GM19324 (cell line): ENCODE data around the gene YBX1.
"Not testable (repeated sequence)": the region's sequence is repeated elsewhere in the genome, so short reads cannot be mapped to it uniquely, and the experiment has no call there.

ENCODE experiments used
- ATAC-seq: cut with Tn5 transposase; IDR thresholded peaks from one replicate; pipeline ENCODE4 v1.9.1; 2021; ENCODE audit warnings: mild to moderate bottlenecking, moderate library complexity; ENCODE audit not compliant: unreplicated experiment, low FRiP score

YBX1 gene

DNA sequence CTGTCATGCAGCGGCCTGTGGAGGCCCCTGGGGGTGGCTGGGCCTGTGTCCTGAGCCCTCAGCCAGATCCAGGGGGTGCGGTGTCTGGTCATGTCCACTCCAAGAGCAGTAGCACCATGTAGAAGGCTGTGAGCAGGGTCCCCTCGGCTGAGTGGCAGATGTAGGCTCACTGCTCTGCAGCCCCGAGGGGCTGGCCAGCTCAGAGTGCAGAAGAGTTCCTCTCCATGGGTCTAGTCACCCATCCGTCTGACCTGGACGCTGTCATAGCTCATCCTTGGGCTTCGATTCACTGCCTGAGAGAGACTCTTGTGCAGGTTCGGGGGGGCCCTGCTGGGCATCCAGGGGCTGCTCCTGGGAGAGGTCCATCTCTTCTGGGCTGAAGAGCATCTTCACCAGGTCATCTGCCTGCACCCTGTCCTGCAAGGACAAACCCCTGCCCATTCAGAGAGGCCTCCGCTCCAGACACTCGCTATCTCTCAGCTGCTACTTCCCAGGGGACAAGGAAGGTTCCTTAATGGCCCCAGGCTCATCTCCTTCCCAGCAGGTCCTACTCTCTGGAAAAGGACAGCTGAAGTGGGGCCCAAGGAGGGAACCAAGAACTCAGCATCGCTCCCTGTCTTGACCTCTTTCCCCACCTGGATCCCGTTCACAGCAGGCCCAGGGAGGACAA is 64.4 kb downstream of the YBX1 start:
- no peak for ATAC-seq

DNA sequence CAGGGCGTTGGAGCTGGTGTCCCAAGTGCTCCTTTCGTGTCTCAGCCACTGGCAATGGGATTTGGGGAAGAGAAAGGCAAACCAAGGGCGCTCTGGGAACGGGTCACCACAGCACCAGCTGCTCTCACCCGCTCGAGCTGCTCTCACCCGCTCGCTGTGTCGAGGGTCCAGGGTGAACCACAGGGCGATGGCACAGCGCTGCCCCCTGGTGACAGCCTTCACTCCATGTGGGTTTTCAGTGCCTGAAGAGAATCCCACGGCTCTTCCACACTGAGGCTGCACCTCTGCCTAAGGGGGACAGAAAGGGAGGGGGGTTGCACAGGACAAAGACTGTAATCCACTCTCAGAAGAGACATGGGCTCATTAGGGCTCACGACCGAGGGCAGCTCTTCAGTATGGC is 64.9 kb downstream of the YBX1 start:
- ATAC-seq = no peak

DNA sequence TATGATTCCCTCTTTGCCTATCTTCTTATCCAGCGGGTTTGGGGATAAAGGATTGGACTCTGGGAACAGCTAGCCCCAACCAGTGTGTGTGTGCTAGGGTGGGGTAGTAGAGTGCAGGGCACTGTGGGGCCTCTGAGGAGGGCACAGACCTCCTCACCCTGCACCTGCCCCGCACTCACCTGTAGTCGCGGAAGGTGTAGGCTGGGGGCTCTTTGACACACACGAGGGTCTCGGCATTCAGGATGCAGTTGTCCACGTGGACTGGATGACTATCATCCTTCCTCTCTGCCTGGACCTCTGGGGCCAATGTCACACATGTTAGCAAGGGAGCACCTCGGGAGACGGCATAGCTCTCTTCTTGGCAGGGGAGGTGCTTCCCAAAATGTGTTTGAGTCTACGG is 65.8 kb downstream of the YBX1 start:
- no peak for ATAC-seq

DNA sequence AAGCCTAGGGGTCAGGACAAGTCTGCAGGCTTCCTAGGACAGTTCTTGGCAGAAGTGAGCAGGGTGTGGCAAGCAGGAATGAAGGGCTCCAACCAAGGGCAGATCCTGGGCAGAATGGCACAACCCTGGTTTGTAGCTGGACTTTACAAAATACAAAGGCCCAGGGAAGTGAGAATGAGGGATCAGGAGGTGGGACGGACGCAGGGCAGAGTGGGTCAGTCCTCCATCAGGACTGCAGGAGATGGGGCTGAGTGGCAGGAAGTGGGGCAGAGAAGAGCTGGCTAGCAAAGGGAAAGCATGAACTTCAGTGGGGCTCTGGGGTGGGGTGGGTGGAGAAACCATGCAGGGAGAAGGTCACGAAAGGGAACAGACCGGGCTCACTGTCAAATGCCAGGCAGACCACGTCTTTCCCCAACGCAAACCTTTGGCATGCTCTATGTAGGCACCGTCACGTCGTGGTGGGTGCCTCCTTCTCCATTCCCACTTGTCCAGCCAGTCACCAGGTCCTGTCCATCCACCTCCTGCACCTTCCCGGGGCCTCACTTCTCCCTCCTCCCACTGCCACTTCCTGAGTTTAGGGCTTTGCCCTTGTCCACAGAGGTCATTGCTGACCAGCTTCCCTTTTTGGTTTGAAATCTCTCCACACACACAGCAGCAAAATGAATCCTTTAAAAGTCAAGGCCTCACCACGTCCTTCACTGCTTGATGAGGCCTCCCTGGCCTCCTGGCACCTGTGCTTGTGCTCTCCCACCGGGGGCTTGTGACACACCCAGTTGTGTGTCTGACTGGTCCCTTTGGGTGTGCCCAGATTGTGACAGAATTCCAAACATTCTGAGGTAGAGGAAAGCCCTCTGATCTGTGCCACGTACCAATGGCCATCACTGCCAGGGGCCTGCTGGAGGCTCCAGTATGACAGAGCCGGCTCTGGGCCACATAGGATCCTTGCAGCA is 66.5 kb downstream of the YBX1 start:
- ATAC-seq = no peak

DNA sequence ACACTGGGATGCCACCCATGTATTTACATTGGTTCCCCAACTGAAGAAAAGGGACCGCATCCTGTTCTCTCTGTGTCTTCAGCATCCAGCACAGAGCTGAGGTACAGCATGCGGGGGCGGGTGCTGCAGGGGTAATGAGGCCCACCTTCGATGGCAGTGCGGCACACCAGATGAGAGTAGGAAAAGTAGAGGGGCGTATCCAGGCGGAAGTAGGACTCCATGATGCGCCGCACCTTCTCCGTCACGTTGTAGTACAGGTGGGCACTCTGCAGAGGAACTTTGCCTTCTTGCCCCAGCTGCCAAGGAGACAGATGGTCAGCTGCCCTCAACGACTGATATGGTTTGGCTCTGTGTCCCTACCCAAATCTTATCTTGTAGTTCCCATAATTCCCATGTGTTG is 67.8 kb downstream of the YBX1 start:
- no peak for ATAC-seq

DNA sequence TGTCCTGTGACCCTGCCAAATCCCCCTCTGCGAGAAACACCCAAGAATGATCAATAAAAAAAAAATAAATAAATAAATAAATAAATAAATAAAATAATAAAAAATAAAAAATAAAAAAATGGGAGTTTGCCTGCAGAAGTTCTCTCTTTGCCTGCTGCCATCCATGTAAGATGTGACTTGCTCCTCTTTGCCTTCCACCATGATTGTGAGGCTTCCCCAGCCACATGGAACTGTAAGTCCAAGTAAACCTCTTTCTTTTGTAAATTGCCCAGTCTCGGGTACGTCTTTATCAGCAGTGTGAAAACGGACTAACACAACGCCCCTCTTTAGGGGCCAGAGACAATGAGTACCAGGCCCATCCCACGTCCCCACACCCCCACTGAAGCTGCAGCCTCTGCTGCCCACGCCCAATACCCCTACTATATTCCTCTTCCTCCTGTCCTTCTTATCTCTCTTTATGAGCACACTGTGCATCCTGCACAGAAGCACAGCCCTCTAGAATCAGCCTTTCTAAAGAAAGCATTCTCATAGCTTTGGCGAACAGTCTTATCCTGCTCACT is 69.4 kb downstream of the YBX1 start:
- not testable (repeated sequence) for ATAC-seq

DNA sequence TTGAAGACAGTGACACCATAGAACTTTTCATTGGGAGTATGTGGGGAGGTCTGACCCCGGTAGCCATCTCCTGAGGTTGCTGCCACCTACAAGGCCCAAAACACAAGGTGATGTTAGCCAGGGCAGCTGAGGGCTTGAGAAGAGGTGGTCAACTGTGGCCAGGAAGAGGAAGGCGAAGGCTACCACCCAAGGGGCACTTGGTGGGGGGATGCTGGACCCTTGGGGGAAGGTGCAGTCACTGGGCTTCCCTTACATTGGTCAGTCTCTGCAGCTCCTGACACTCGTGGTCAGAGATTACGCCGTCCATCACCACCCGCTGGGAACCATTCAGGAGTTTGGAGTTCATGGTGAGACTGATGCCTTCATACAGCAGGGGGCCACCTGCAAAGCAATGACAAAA is 70.1 kb downstream of the YBX1 start:
- no peak for ATAC-seq

DNA sequence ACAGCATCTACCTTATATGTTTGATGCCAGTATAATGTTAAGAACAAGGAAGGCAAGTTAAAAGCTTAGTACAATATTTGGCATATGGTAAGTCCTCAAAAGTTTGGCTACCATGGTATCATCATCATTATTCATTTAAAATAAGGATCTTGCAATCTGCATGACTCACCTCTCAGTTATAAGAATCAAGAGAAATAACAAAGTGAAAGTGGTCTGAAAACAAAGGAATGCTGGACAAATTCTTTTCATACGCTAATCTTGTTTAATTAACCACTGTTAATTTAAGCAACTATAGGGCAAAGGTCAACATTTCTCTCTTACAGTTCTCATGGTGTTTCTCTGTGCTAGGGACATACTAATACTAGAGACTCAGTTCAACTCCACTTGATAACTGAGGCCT is 70.9 kb downstream of the YBX1 start:
- no peak for ATAC-seq
